ENCODE results near the gene CEP44.

- TF ChIP-seq CTCF (IDR thresholded peaks at IDR 0.05; ENCODE audit: low read depth, low read length, missing input control) = no peak
- TF ChIP-seq JUND (IDR thresholded peaks at IDR 0.05) = no peak
- no peak for TF ChIP-seq TAF1 (conservative IDR thresholded peaks at IDR 0.05)
Measured at GRCh38 chr4:174340714-174341113, 57.0 kb downstream of the CEP44 start.

Measured in liver (tissue), 3 donors.